GM23338 (cell line): ENCODE results near the gene KRT83. TPM values are rescaled to one million over a fixed set of nuclear protein-coding genes. Genes with fewer than 3 reads are reported as not detected.

Source experiments
- ATAC-seq: fragments of 200-7000 bp; cut with Tn5 transposase; 3 replicates; pipeline ENCODE4 v1.9.1; 2020
- DNase-seq: peaks from one replicate; pipeline ENCODE4 v3.0.0-alpha.2; 2015; ENCODE audit warnings: low spot score
- H2AFZ ChIP-seq: fragments of 200-600 bp; sonication (generic); 2 replicates; pipeline ENCODE4 v1.8.0; 2016; ENCODE audit warnings: antibody characterized with exemption, mild to moderate bottlenecking, moderate library complexity
- H3F3A ChIP-seq: fragments of 200-600 bp; sonication (generic); replicated peaks from 2 replicates; pipeline ENCODE4 v1.8.0; 2017; ENCODE audit warnings: antibody characterized with exemption, mixed run types, low read depth
- H3K27ac ChIP-seq: fragments of 200-600 bp; sonication (generic); 2 replicates; pipeline ENCODE4 v1.6.1; 2016; ENCODE audit warnings: low read depth
- H3K27me3 ChIP-seq: fragments of 200-600 bp; sonication (generic); 2 replicates; pipeline ENCODE4 v1.8.0; 2016; ENCODE audit warnings: mild to moderate bottlenecking, mixed run types, moderate library complexity; ENCODE audit not compliant: insufficient read depth
- H3K36me3 ChIP-seq: fragments of 200-600 bp; sonication (generic); 2 replicates; pipeline ENCODE4 v1.8.0; 2016; ENCODE audit warnings: mild to moderate bottlenecking; ENCODE audit not compliant: insufficient read depth
- H3K4me1 ChIP-seq: fragments of 200-600 bp; sonication (generic); 2 replicates; pipeline ENCODE4 v1.8.0; 2016; ENCODE audit warnings: mild to moderate bottlenecking, moderate library complexity; ENCODE audit not compliant: insufficient read depth
- H3K4me2 ChIP-seq: fragments of 200-600 bp; sonication (generic); 2 replicates; pipeline ENCODE4 v1.7.1; 2017; ENCODE audit warnings: mixed run types
- H3K4me3 ChIP-seq: fragments of 200-600 bp; sonication (generic); 2 replicates; pipeline ENCODE4 v1.6.1; 2016; ENCODE audit warnings: mixed run types
- H3K79me2 ChIP-seq: fragments of 200-600 bp; sonication (generic); replicated peaks from 2 replicates; pipeline ENCODE4 v1.8.0; 2017; ENCODE audit warnings: mild to moderate bottlenecking; ENCODE audit not compliant: insufficient read depth
- H3K9me2 ChIP-seq: fragments of 200-600 bp; sonication (generic); 2 replicates; pipeline ENCODE4 v1.8.0; 2017; ENCODE audit not compliant: insufficient read depth
- H4K20me1 ChIP-seq: fragments of 200-600 bp; sonication (generic); replicated peaks from 2 replicates; pipeline ENCODE4 v1.8.0; 2017; ENCODE audit warnings: mild to moderate bottlenecking; ENCODE audit not compliant: insufficient read depth
- H3K27ac Mint-ChIP-seq: 2 replicates; pipeline ENCODE4 v1.8.0; 2020; ENCODE audit warnings: inconsistent platforms, mild to moderate bottlenecking, moderate library complexity, mixed read lengths
- H3K27me3 Mint-ChIP-seq: 3 replicates; pipeline ENCODE4 v1.8.0; 2022; ENCODE audit warnings: low read depth, mild to moderate bottlenecking, moderate library complexity, mixed read lengths, inconsistent platforms; ENCODE audit not compliant: insufficient read depth, poor library complexity
- H3K36me3 Mint-ChIP-seq: 3 replicates; pipeline ENCODE4 v1.8.0; 2021; ENCODE audit warnings: low read depth, mild to moderate bottlenecking, inconsistent platforms, moderate library complexity, mixed read lengths
- H3K4me1 Mint-ChIP-seq: 3 replicates; pipeline ENCODE4 v1.8.0; 2020; ENCODE audit warnings: mild to moderate bottlenecking, inconsistent platforms, mixed read lengths
- H3K4me3 Mint-ChIP-seq: 3 replicates; pipeline ENCODE4 v1.8.0; 2021; ENCODE audit warnings: moderate library complexity, mild to moderate bottlenecking, inconsistent platforms, mixed read lengths
- H3K9me3 Mint-ChIP-seq: 3 replicates; pipeline ENCODE4 v1.8.0; 2020; ENCODE audit warnings: moderate library complexity, mild to moderate bottlenecking, inconsistent platforms, mixed read lengths
- CREB1 ChIP-seq: fragments of 250-450 bp; sonication (Bioruptor Pico); IDR thresholded peaks from 2 replicates; pipeline ENCODE4 v1.5.0; 2020; ENCODE audit warnings: low read depth, mild to moderate bottlenecking, moderate library complexity
- CTCF ChIP-seq, 2 experiments: fragments of 200-600 bp in 1 of 2; sonication (generic) in 1 of 2; conservative IDR thresholded peaks; 2 replicates each; pipeline versions ENCODE4 v1.5.1 to v1.6.1; 2016 to 2017; ENCODE audit warnings: antibody characterized with exemption in 2 of 2, low read depth in 2 of 2, mild to moderate bottlenecking in 2 of 2, moderate library complexity in 1 of 2
- EZH2 ChIP-seq: fragments of 200-600 bp; sonication (generic); IDR thresholded peaks from one replicate; pipeline ENCODE4 v1.8.0; 2017; ENCODE audit warnings: antibody characterized with exemption, mild to moderate bottlenecking, low read depth; ENCODE audit not compliant: unreplicated experiment
- EZH2phosphoT487 ChIP-seq: fragments of 200-600 bp; sonication (generic); IDR thresholded peaks from one replicate; pipeline ENCODE4 v1.8.1; 2018; ENCODE audit warnings: antibody characterized with exemption; ENCODE audit not compliant: unreplicated experiment
- JUNB ChIP-seq: IDR thresholded peaks from one replicate; pipeline ENCODE4 v1.6.1; 2016; ENCODE audit warnings: antibody characterized with exemption; ENCODE audit not compliant: unreplicated experiment
- POLR2AphosphoS5 ChIP-seq: IDR thresholded peaks from 2 replicates; pipeline ENCODE4 v1.6.1; 2016; ENCODE audit warnings: antibody characterized with exemption, low read depth
- STAT1 ChIP-seq: IDR thresholded peaks from one replicate; pipeline ENCODE4 v1.6.1; 2016; ENCODE audit warnings: antibody characterized with exemption; ENCODE audit not compliant: unreplicated experiment
- ZNF114 ChIP-seq: fragments of 250-450 bp; sonication (Bioruptor Pico); IDR thresholded peaks from 2 replicates; pipeline ENCODE4 v1.5.0; 2020; ENCODE audit warnings: mild to moderate bottlenecking, moderate library complexity
- ZNF331 ChIP-seq: fragments of 250-450 bp; sonication (Bioruptor Pico); IDR thresholded peaks from 2 replicates; pipeline ENCODE4 v1.5.0; 2020; ENCODE audit warnings: low read depth, mild to moderate bottlenecking, moderate library complexity
- ZNF462 ChIP-seq: fragments of 250-450 bp; sonication (Bioruptor Pico); IDR thresholded peaks from 2 replicates; pipeline ENCODE4 v1.5.0; 2020; ENCODE audit warnings: mild to moderate bottlenecking, moderate library complexity
- polyA plus RNA-seq: library from polyadenylated mRNA; unstranded; fragments of >200 nt; fragmentation: Nextera tagmentation; extraction: Ambion mirVana; gene quantifications from 2 replicates; pipeline ENCODE4 v1.2.1, GENCODE V29; 2016
- total RNA-seq: library from RNA; depleted of rRNA; stranded (reverse); fragments of >200 nt; shearing (Covaris generic); gene quantifications from 2 replicates; pipeline ENCODE4 v1.2.3, GENCODE V29; 2014

Gene KRT83
- total and polyA plus RNA-seq, 2 experiments from 2014 or later = not detected

- TF ChIP-seq ZNF462 (CRISPR knock-in tag) = no peak
Measured at GRCh38 chr12:52352951-52353350, 31.8 kb upstream of the KRT83 start (continued).

DNA sequence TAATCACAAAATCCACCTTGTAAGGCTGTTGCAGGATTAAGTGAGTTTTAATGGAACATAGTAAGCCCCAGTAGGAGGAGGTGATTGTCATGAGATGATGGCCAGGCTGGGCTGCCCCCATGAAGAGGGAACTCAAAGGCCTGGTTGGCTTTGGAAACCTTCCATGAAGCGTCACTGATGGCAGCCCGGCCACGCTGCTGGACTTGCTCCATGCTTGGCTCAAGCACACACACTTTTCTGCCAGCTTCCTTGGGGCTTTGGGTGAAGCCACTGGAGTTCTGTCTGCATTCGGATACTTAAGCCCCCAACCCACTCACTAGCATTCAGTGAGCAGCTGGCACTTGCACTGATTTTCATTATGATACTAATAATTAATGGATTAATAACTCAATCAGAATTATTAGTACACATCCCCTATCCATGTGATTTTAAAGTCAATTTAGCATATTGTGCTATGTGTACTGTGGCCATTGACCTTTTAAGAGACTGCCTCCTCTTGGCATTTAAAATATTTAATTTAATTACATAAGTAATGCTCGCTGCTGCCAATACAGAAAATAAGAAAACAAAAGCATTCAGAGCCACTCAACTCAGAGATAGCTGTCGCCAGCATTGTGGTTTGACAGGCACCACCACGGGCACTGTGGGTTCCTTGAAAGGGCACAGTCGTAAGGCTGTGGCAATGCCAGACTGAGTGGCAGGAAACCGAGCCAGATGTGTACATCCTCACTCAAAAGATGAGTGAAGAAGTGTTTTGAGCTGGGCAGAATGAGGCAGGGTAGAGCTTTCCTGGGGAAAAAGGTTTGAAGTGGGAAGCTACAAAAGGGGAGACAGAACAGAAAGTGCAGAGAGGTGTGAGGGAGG, 30.2 kb upstream of the KRT83 start:
- Histone ChIP-seq H3K79me2 (no peaks in the 10 kb centered on the region), H3K27ac (no peak overlapping the region), H3K4me2 (no peak overlapping the region), H2AFZ (no peak overlapping the region), H3F3A (no peaks in the 10 kb centered on the region), H3K4me1 (no peaks in the 10 kb centered on the region), H3K36me3 (no peaks in the 10 kb centered on the region), H3K9me2 (no peaks in the 10 kb centered on the region), H3K4me3 (no peak overlapping the region), H3K27me3 (no peaks in the 10 kb centered on the region), H4K20me1 (no peaks in the 10 kb centered on the region; the same call in 1 of the 2 replicates)
- ATAC-seq = no peak
- DNase-seq = no peak
- Mint-ChIP-seq H3K27ac (no peak overlapping the region), H3K36me3 (no peaks in the 10 kb centered on the region), H3K9me3 (no peaks in the 10 kb centered on the region), H3K27me3 (peaks cover 3% of the 10 kb centered on the region), H3K4me3 (no peak overlapping the region), H3K4me1 (no peaks in the 10 kb centered on the region)
- TF ChIP-seq CTCF (conservative IDR thresholded peaks at IDR 0.05; ENCODE audit: low read depth in 2 of 2) (no peak), ZNF331 (CRISPR knock-in tag) (no peak), STAT1 (no peak), POLR2AphosphoS5 (no peak), JUNB (no peak), ZNF114 (CRISPR knock-in tag) (no peak), EZH2 (no peak), CREB1 (CRISPR knock-in tag) (no peak), EZH2phosphoT487 (no peak)
